ENCODE data around the gene WDHD1. TPM values are rescaled to one million over a fixed set of nuclear protein-coding genes. Genes with fewer than 3 reads are reported as not detected.

The WDHD1 gene
- total and polyA plus RNA-seq, 2 of the 8 experiments (the other 6 are each of a cell fraction or from before 2014, with no cell fraction given) = 17.8 to 87.9 TPM

DNA sequence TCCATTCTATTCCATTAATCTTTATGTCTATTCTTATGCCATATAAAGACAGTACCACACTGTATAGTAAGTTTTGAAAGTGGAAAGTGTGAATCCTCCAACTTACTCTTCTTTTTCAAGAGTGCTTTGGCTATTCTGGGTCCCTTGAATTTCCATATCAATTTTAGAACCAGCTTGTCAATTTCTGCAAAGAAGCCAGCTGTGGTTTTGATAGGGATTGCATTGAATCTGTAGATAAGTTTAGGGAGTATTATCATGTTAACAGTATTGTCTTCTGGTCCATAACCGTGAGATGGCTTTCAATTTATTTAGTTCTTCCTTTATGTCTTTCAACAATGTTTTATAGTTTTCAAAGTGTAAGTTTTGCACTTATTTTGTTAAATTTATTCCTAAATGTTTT, 90.1 kb downstream of the WDHD1 start (continued):
- no peak for TF ChIP-seq RAD21 (IDR thresholded peaks at IDR 0.05 in 1 of 2, conservative IDR thresholded peaks at IDR 0.05 in 1 of 2; ENCODE audit: low read depth in 2 of 2, low read length in 2 of 2)

All from H1 (cell line).